ENCODE measurements around the gene DOC2B.

The DOC2B gene

GRCh38 chr17:161481-161880 is 20.0 kb downstream of the DOC2B start:
- Histone ChIP-seq H3K9ac (no peak overlapping the region), H3K4me2 (no peak overlapping the region), H3K27me3 (no peaks in the 10 kb centered on the region), H3K4me3 (no peak overlapping the region), H3K27ac (no peak overlapping the region), H3K36me3 (no peaks in the 10 kb centered on the region), H4K20me1 (peaks cover 0 to 7% (median 0%) of the 10 kb centered on the region in 11 experiments; a peak in 2 of 22 replicates), H3K4me1 (peaks cover 0 to 23% (median 0%) of the 10 kb centered on the region in 10 experiments; a peak in 9 of 20 replicates), H3K9me3 (replicated peaks in 1 of 11) (no peaks in the 10 kb centered on the region)
- TF ChIP-seq Cebpa-rat (IDR thresholded peaks at IDR 0.05) = no peak

- no peak overlapping the region for H3K4me3 ChIP-seq
- no peak overlapping the region for H3K9ac ChIP-seq
- peaks cover 0 to 14% (median 0%) of the 10 kb centered on the region in 10 experiments; a peak in 9 of 20 replicates for H3K4me1 ChIP-seq
- no peaks in the 10 kb centered on the region for H3K27me3 ChIP-seq
- no peaks in the 10 kb centered on the region for H3K9me3 ChIP-seq (replicated peaks in 1 of 11)
- H3K27ac ChIP-seq = no peak overlapping the region
- H4K20me1 ChIP-seq = peaks cover 0 to 7% (median 0%) of the 10 kb centered on the region in 11 experiments; a peak in 2 of 22 replicates
- no peaks in the 10 kb centered on the region for H3K36me3 ChIP-seq
- H3K4me2 ChIP-seq = no peak overlapping the region
- no peak for TF ChIP-seq Cebpa-rat (IDR thresholded peaks at IDR 0.05)
Measured at GRCh38 chr17:160336-160735, 21.1 kb downstream of the DOC2B start.

- Histone ChIP-seq H3K4me1 (peaks cover 0 to 10% (median 0%) of the 10 kb centered on the region in 10 experiments; a peak in 9 of 20 replicates), H3K27me3 (no peaks in the 10 kb centered on the region), H3K27ac (no peak overlapping the region), H3K4me3 (no peak overlapping the region), H3K9ac (no peak overlapping the region), H4K20me1 (peaks cover 0 to 7% (median 0%) of the 10 kb centered on the region in 11 experiments; a peak in 2 of 22 replicates), H3K36me3 (no peaks in the 10 kb centered on the region), H3K9me3 (replicated peaks in 1 of 11) (no peaks in the 10 kb centered on the region), H3K4me2 (no peak overlapping the region)
- TF ChIP-seq Cebpa-rat (IDR thresholded peaks at IDR 0.05) = no peak
Measured at GRCh38 chr17:159609-160008, 21.8 kb downstream of the DOC2B start.

- H3K27me3 ChIP-seq = no peaks in the 10 kb centered on the region
- no peak overlapping the region for H3K4me2 ChIP-seq
- H4K20me1 ChIP-seq = peaks cover 0 to 7% (median 0%) of the 10 kb centered on the region in 11 experiments; a peak in 1 of 22 replicates
- TF ChIP-seq Cebpa-rat (IDR thresholded peaks at IDR 0.05) = no peak
- no peak overlapping the region for H3K4me3 ChIP-seq
- H3K4me1 ChIP-seq = no peaks in the 10 kb centered on the region
- H3K27ac ChIP-seq = no peak overlapping the region
- H3K9me3 ChIP-seq (replicated peaks in 1 of 11) = no peaks in the 10 kb centered on the region
- H3K36me3 ChIP-seq = no peaks in the 10 kb centered on the region
- H3K9ac ChIP-seq = no peak overlapping the region
Measured at GRCh38 chr17:158379-158778, 23.1 kb downstream of the DOC2B start.

- no peak overlapping the region for H3K27ac ChIP-seq
- no peak overlapping the region for H3K4me2 ChIP-seq
Measured at GRCh38 chr17:157901-158300, 23.5 kb downstream of the DOC2B start.

DNA sequence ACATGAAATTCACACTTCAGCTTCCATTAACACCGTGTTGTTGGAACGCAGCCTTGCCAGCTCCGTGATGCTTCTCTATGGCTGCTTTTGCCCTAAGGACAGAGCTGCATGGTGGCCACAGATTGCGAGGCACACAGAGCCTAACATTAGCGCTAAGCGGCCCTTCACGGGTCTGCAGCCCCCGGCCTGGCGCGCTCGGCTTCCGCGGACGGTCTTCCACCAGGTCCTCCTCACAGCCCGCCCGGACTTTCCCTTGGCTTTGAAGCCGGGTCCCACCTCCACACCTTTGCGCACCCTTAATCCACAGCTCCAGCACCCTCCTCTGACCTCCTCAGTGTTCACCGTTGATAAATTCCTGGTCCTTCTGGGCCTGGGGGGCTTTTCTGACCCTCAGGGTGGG is 24.5 kb downstream of the DOC2B start:
- H3K36me3 ChIP-seq = no peaks in the 10 kb centered on the region
- H3K27ac ChIP-seq = no peak overlapping the region
- no peaks in the 10 kb centered on the region for H3K27me3 ChIP-seq
- no peaks in the 10 kb centered on the region for H3K9me3 ChIP-seq (replicated peaks in 1 of 11)
- H4K20me1 ChIP-seq = 0 out of 22 replicates have a peak, but pooled peaks cover 0 to 12% (median 0%) of the 10 kb centered on the region in 11 experiments
- no peaks in the 10 kb centered on the region for H3K4me1 ChIP-seq
- no peak for TF ChIP-seq Cebpa-rat (IDR thresholded peaks at IDR 0.05)
- H3K4me3 ChIP-seq = no peak overlapping the region
- no peak overlapping the region for H3K9ac ChIP-seq
- H3K4me2 ChIP-seq = no peak overlapping the region

More at GRCh38 chr17:157901-158300, 23.5 kb downstream of the DOC2B start:
- H3K27me3 ChIP-seq = no peaks in the 10 kb centered on the region
- no peak for TF ChIP-seq Cebpa-rat (IDR thresholded peaks at IDR 0.05)
- no peaks in the 10 kb centered on the region for H3K36me3 ChIP-seq
- H4K20me1 ChIP-seq = peaks cover 0 to 7% (median 0%) of the 10 kb centered on the region in 11 experiments; a peak in 1 of 22 replicates
- H3K9me3 ChIP-seq (replicated peaks in 1 of 11) = no peaks in the 10 kb centered on the region
- H3K9ac ChIP-seq = no peak overlapping the region
- H3K4me3 ChIP-seq = no peak overlapping the region
- H3K4me1 ChIP-seq = no peaks in the 10 kb centered on the region

DNA sequence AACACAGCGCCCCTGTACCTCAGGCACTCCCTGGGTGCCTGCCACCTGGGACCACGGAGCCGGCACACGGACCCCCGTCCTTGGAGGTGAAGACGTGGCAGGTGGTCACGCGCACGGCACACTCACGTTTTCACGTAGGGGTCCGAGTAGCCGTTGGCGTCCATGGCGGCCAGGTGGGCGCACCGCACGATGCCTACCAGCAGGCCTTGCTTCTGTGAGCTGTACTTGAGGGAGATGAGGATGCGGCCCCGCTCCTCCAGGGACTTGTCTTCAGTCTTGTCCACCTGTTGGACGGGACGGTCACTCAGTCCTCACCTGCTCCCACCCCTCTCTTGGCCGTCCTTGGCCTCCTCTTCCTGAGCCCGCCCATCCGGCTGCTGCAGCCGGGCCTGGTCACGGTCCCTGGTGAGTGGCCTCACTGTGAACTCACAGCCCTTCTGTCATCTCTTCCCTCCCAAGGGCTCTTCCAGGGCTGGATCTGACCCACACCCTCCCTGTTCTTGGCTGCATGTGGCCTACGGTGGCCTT is 25.3 kb downstream of the DOC2B start:
- 0 out of 22 replicates have a peak, but pooled peaks cover 0 to 5% (median 0%) of the 10 kb centered on the region in 11 experiments for H4K20me1 ChIP-seq
- no peaks in the 10 kb centered on the region for H3K9me3 ChIP-seq (replicated peaks in 1 of 11)
- no peaks in the 10 kb centered on the region for H3K4me1 ChIP-seq
- H3K4me2 ChIP-seq = no peak overlapping the region
- no peaks in the 10 kb centered on the region for H3K36me3 ChIP-seq
- no peak overlapping the region for H3K4me3 ChIP-seq
- no peak for TF ChIP-seq Cebpa-rat (IDR thresholded peaks at IDR 0.05)
- H3K27ac ChIP-seq = no peak overlapping the region
- H3K9ac ChIP-seq = no peak overlapping the region
- no peaks in the 10 kb centered on the region for H3K27me3 ChIP-seq

- 0 out of 22 replicates have a peak, but pooled peaks cover 0 to 5% (median 0%) of the 10 kb centered on the region in 11 experiments for H4K20me1 ChIP-seq
- no peaks in the 10 kb centered on the region for H3K36me3 ChIP-seq
- TF ChIP-seq Cebpa-rat (IDR thresholded peaks at IDR 0.05) = no peak
- no peak overlapping the region for H3K9ac ChIP-seq
- no peaks in the 10 kb centered on the region for H3K9me3 ChIP-seq (replicated peaks in 1 of 11)
- H3K4me1 ChIP-seq = no peaks in the 10 kb centered on the region
- H3K4me2 ChIP-seq = no peak overlapping the region
- no peak overlapping the region for H3K4me3 ChIP-seq
- no peaks in the 10 kb centered on the region for H3K27me3 ChIP-seq
- H3K27ac ChIP-seq = no peak overlapping the region
Measured at GRCh38 chr17:155576-155975, 25.9 kb downstream of the DOC2B start.

DNA sequence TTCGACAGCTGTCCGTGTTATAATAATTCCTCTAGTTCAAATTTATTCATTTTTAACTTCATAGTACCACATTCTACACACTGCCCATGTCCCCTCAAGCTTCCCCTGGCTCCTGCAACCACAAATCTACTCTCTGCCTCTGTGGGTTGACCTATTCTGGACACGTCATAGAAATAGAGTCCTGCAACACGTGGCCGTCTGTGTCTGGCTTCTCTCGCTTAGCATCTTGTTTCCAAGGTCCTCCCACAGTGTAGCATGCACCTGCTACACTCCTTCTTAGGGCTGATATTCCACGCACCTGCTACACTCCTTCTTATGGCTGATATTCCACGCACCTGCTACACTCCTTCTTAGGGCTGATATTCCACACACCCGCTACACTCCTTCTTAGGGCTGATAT is 27.6 kb downstream of the DOC2B start:
- Histone ChIP-seq H3K4me3 (no peak overlapping the region), H3K27me3 (no peaks in the 10 kb centered on the region), H3K9ac (no peak overlapping the region), H3K36me3 (no peaks in the 10 kb centered on the region), H3K27ac (no peak overlapping the region), H4K20me1 (0 out of 22 replicates have a peak, but pooled peaks cover 0 to 5% (median 0%) of the 10 kb centered on the region in 11 experiments), H3K4me2 (no peak overlapping the region), H3K9me3 (replicated peaks in 1 of 11) (no peaks in the 10 kb centered on the region), H3K4me1 (no peaks in the 10 kb centered on the region)
- TF ChIP-seq Cebpa-rat (IDR thresholded peaks at IDR 0.05) = no peak

DNA sequence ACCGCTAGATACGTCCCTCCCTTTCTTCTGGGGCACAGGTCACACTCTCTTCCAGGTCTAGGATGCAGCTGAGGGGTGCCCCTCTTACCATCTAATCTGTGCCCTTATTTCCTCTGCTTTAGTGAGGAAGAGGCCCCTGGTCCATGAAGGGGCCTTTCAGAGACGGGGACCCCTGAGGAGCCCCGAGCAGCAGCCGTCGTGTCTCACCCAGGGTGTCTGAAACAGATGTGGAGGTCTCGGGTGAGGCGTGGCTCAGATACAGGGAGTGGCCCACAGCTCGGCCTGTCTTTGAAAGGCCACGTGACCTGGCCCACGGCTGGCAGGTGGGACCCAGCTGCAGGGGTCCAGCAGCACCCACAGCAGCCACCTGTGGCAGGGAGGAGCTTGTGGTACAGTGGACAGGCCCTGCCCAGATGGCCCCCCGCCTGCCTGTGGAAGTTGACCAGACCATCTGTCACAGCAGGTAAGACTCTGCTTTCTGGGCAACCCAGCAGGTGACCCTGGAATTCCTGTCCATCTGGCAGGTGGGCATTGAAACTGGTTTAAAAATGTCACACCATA is 28.5 kb downstream of the DOC2B start:
- Histone ChIP-seq H3K4me2 (no peak overlapping the region), H3K27me3 (no peaks in the 10 kb centered on the region), H3K4me3 (no peak overlapping the region), H3K9me3 (replicated peaks in 1 of 11) (no peaks in the 10 kb centered on the region), H3K9ac (no peak overlapping the region), H3K27ac (no peak overlapping the region), H4K20me1 (0 out of 22 replicates have a peak, but pooled peaks cover 0 to 5% (median 0%) of the 10 kb centered on the region in 11 experiments), H3K36me3 (no peaks in the 10 kb centered on the region), H3K4me1 (no peaks in the 10 kb centered on the region)
- TF ChIP-seq Cebpa-rat (IDR thresholded peaks at IDR 0.05) = no peak
